Measurements from ENCODE around the gene SP100.
"Not testable (repeated sequence)": the region's sequence is repeated elsewhere in the genome, so short reads cannot be mapped to it uniquely, and the experiment has no call there.

The SP100 gene

GRCh38 chr2:230457793-230458192 is 41.8 kb downstream of the SP100 start:
- no peak for TF ChIP-seq CTCF (IDR thresholded peaks at IDR 0.05; ENCODE audit: borderline replicate concordance, insufficient read depth, low read depth, low read length)
- no peak overlapping the region for H3K4me3 ChIP-seq (ENCODE audit: low read depth, low read length)

GRCh38 chr2:230459216-230459615 is 43.2 kb downstream of the SP100 start:
- no peak for TF ChIP-seq CTCF (IDR thresholded peaks at IDR 0.05; ENCODE audit: borderline replicate concordance, insufficient read depth, low read depth, low read length)
- H3K4me3 ChIP-seq (ENCODE audit: low read depth, low read length), result no peak overlapping the region

DNA sequence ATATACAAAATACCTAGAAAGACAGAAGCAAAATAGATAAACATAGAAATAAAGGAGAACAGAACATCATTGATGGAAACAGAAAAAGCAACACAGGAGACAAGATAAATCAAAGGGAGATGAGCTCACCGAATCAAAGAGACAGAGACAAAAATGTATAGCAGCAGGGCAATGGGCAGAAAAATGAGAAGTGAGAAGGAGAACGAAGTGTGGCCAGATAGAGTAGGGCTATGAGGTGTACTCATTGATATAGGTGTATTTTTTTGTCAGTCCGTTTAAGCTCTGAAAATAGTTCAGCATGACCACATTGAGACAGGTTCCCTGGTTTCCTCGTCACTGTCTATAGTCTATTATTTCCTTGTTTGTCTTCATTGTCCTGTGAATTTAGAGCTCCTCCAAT is 55.1 kb downstream of the SP100 start:
- TF ChIP-seq CTCF (IDR thresholded peaks at IDR 0.05; ENCODE audit: borderline replicate concordance, insufficient read depth, low read depth, low read length), result no peak
- H3K4me3 ChIP-seq (ENCODE audit: low read depth, low read length), result no peak overlapping the region

GRCh38 chr2:230472621-230473018 is 56.6 kb downstream of the SP100 start:
- no peak for TF ChIP-seq CTCF (IDR thresholded peaks at IDR 0.05; ENCODE audit: borderline replicate concordance, insufficient read depth, low read depth, low read length)
- no peak overlapping the region for H3K4me3 ChIP-seq (ENCODE audit: low read depth, low read length)

- no peak for TF ChIP-seq CTCF (IDR thresholded peaks at IDR 0.05; ENCODE audit: borderline replicate concordance, insufficient read depth, low read depth, low read length)
- H3K4me3 ChIP-seq (ENCODE audit: low read depth, low read length), result no peak overlapping the region
Observed at GRCh38 chr2:230473378-230473777, 57.4 kb downstream of the SP100 start.

DNA sequence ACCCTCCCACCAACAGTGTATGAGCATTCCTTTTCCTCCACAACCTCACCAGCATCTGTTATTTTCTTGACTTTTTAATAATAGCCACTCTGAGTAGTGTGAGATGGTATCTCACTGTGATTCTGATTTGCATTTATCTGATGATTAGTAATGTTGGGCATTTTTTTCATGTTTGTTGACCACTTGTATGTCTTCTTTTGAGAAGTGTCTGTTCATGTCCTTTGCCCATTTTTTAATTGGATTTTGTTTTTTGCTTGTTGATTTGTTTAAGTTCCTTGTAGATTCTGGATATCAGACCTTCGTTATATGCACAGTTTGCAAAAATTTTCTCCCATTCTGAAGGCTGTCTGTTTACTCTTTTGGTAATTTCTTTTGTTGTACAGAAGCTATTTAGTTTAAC is 59.1 kb downstream of the SP100 start:
- TF ChIP-seq CTCF (IDR thresholded peaks at IDR 0.05; ENCODE audit: borderline replicate concordance, insufficient read depth, low read depth, low read length), result no peak
- H3K4me3 ChIP-seq (ENCODE audit: low read depth, low read length), result no peak overlapping the region

DNA sequence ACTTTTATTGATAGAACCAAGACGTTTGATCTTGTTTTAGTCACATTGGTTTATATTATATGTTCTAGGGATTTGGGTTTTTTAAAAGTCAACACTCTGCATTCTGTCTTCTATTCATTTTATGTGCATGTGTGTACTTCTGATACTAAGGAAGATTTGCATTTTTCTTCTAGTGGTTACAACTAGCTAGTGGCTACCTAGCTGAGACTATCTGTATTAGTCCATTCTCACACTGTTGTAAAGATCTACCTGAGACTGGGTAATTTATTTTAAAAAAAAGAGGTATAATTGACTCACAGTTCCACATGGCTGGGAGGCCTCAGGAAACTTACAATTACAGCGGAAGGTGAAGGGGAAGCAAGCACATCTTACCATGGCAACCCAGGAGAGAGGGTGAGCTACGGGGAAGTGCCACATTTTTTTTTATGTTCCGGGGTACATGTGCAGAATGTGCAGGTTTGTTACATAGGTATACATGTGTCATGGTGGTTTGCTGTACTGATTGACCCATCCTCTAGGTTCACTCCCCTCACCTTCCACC is 69.9 kb downstream of the SP100 start:
- no peak for TF ChIP-seq CTCF (IDR thresholded peaks at IDR 0.05; ENCODE audit: borderline replicate concordance, insufficient read depth, low read depth, low read length)
- H3K4me3 ChIP-seq (ENCODE audit: low read depth, low read length), result no peak overlapping the region

DNA sequence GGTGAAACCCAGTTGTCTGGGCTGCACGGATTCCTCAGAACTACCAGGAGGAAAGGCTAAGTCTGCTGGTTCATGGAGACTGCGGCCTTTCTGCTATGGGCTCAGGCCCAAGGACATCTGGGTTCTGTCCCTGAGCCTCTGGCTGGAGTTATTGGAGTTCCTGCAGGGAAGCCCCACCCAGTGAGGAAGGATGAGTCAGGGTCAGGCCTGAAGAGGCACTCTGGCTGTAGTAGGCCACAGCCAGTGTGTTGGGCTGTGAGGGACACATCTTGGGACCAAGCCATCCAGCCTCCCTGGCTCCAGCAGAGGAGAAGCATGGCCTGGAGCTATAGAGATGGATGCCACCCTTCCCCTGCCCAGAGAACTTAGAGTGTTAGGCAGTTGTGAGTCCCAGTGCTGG is 75.2 kb downstream of the SP100 start:
- not testable (repeated sequence) for H3K4me3 ChIP-seq (ENCODE audit: low read depth, low read length)

Data from GM12875 (cell line).